ENCODE data around the gene DNAJC4.
A peak's percentile ranks its signal among the peaks of the same experiment; 100 is the strongest.

DNA sequence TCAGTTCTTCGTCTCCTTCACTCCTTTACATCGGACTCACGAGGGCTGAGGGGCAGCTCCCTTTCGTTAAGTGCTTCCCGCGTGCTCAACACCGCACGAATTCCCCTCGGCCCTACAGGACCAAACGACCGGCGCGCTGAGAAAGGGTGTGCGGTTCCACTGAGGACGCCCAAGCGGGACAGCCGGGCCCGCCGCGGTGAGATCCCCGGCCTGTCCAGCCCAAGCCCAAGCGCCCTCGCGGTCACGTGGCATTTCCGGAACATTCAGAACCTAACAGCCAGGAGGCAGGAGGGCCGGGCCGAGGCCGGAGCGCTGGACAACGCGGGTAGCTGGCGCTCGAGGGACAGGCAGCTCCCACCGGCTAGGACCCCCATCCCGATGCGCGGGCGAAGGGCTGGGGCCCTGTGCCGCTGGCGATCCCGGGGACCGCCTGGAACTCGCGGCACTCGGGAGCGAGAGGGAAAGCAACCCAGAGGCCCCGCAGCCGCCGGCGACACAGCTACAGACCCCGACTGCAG lies 45.1 kb upstream of the DNAJC4 start:
- TF ChIP-seq CTCF (IDR thresholded peaks at IDR 0.05) (peak in 5 of 6 experiments; percentile 24 to 57 (median 53)), POLR2A (IDR thresholded peaks at IDR 0.05) (peak; percentile 98)

All from adrenal gland (tissue), 5 donors.